Astrocyte (in vitro differentiated cells and primary cell): ENCODE data around the gene AGTRAP. TPM values are rescaled to one million over a fixed set of nuclear protein-coding genes. Genes with fewer than 3 reads are reported as not detected.

Experiments used
- DNase-seq: peaks from one replicate; pipeline ENCODE4 v3.0.0-alpha.2; 2010; ENCODE audit warnings: low read depth
- FAIRE-seq: peaks from 2 replicates; lab custom pipeline; 2011; peaks lifted over from hg19 to GRCh38; lab: Jason Lieb, UNC
- H2AFZ ChIP-seq: 2 replicates; pipeline ENCODE4 v1.6.0; 2012; ENCODE audit warnings: low read depth, low read length, inconsistent platforms
- H3K27ac ChIP-seq: 2 replicates; pipeline ENCODE4 v1.5.1; 2011; ENCODE audit warnings: low read depth, low read length, inconsistent platforms
- H3K27me3 ChIP-seq: 2 replicates; pipeline ENCODE4 v1.6.0; 2011; ENCODE audit warnings: low read length, inconsistent platforms; ENCODE audit not compliant: insufficient read depth
- H3K36me3 ChIP-seq: 2 replicates; pipeline ENCODE4 v1.5.1; 2011; ENCODE audit warnings: low read length, inconsistent platforms; ENCODE audit not compliant: insufficient read depth
- H3K4me1 ChIP-seq: 2 replicates; pipeline ENCODE4 v1.5.1; 2011; ENCODE audit warnings: low read length, inconsistent platforms; ENCODE audit not compliant: insufficient read depth
- H3K4me2 ChIP-seq: 2 replicates; pipeline ENCODE4 v1.6.0; 2012; ENCODE audit warnings: low read length, inconsistent platforms
- H3K4me3 ChIP-seq: 2 replicates; pipeline ENCODE4 v1.5.1; 2011; ENCODE audit warnings: low read depth, mild to moderate bottlenecking, low read length, inconsistent platforms; ENCODE audit not compliant: insufficient read depth
- H3K79me2 ChIP-seq: 2 replicates; pipeline ENCODE4 v1.6.0; 2012; ENCODE audit warnings: mild to moderate bottlenecking, low read length, inconsistent platforms; ENCODE audit not compliant: insufficient read depth
- H3K9ac ChIP-seq: 2 replicates; pipeline ENCODE4 v1.6.0; 2012; ENCODE audit warnings: mild to moderate bottlenecking, low read length, inconsistent platforms
- H3K9me3 ChIP-seq: 2 replicates; pipeline ENCODE4 v1.5.1; 2012; ENCODE audit warnings: low read depth, mild to moderate bottlenecking, low read length, inconsistent platforms; ENCODE audit not compliant: insufficient read depth
- H4K20me1 ChIP-seq: 2 replicates; pipeline ENCODE4 v1.6.0; 2012; ENCODE audit warnings: low read length, inconsistent platforms; ENCODE audit not compliant: insufficient read depth
- H3K27ac Mint-ChIP-seq: one replicate; pipeline ENCODE4 v1.8.0; 2021; ENCODE audit warnings: mild to moderate bottlenecking, mixed read lengths; ENCODE audit not compliant: unreplicated experiment
- H3K27me3 Mint-ChIP-seq: one replicate; pipeline ENCODE4 v1.8.0; 2021; ENCODE audit warnings: low read depth, mixed read lengths; ENCODE audit not compliant: unreplicated experiment
- H3K36me3 Mint-ChIP-seq: one replicate; pipeline ENCODE4 v1.8.0; 2021; ENCODE audit warnings: low read depth, mixed read lengths; ENCODE audit not compliant: unreplicated experiment
- H3K4me1 Mint-ChIP-seq: one replicate; pipeline ENCODE4 v1.8.0; 2021; ENCODE audit warnings: low read depth, mixed read lengths; ENCODE audit not compliant: unreplicated experiment
- H3K4me3 Mint-ChIP-seq: one replicate; pipeline ENCODE4 v1.8.0; 2021; ENCODE audit warnings: mild to moderate bottlenecking, moderate library complexity, mixed read lengths; ENCODE audit not compliant: unreplicated experiment
- H3K9me3 Mint-ChIP-seq: one replicate; pipeline ENCODE4 v1.8.0; 2021; ENCODE audit warnings: mild to moderate bottlenecking, mixed read lengths; ENCODE audit not compliant: unreplicated experiment
- EZH2 ChIP-seq: IDR thresholded peaks from 2 replicates; pipeline ENCODE4 v1.6.1; 2012; ENCODE audit warnings: mild to moderate bottlenecking, low read length, inconsistent platforms; ENCODE audit not compliant: insufficient read depth
- total RNA-seq: library from RNA; stranded (reverse); gene quantifications from 2 replicates; pipeline ENCODE4 v1.2.1, GENCODE V29; 2021
- TF ChIP-seq, protein P1 (sequence below): IDR thresholded peaks from 2 replicates; pipeline ENCODE4 v1.5.1; 2011; ENCODE audit warnings: low read depth, mild to moderate bottlenecking, inconsistent platforms, low read length, moderate library complexity; ENCODE audit not compliant: insufficient read depth

AGTRAP gene
- total RNA-seq, 1 donor from 2014 or later: 38.7 TPM

DNA sequence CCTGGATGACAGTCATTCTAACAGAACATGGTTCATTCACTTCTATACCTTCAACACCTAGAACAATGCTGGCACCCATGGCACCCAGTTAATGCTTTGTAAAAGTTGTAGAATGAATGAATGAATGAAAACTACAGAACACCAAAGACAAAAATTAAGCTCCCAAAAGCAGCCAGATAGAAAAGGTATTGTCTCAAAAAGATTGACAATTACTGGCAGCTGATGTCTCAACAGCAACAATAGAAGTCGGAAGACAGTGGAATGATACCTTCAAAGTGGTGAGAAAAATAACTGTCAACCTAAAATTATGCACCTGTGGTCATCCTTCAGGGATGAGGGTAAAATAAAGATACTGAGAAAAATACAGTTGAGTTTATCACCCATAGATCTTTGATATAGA is 21.1 kb downstream of the AGTRAP start:
- Histone ChIP-seq H3K9ac (no peak overlapping the region), H3K4me1 (no peaks in the 10 kb centered on the region), H3K9me3 (no peaks in the 10 kb centered on the region), H3K27ac (no peak overlapping the region), H3K4me2 (no peak overlapping the region), H2AFZ (no peak overlapping the region), H4K20me1 (no peaks in the 10 kb centered on the region), H3K27me3 (peaks cover 6% of the 10 kb centered on the region), H3K4me3 (no peak overlapping the region), H3K79me2 (no peaks in the 10 kb centered on the region), H3K36me3 (no peaks in the 10 kb centered on the region)
- H3K9me3 Mint-ChIP-seq: peaks cover 10% of the 10 kb centered on the region
- H3K27me3 Mint-ChIP-seq: peaks cover 16% of the 10 kb centered on the region
- DNase-seq (no peak), FAIRE-seq (no peak)
- H3K36me3 Mint-ChIP-seq: peaks cover under 1% of the 10 kb centered on the region
- no peak overlapping the region for H3K27ac Mint-ChIP-seq
- H3K4me3 Mint-ChIP-seq: no peak overlapping the region
- peaks cover 17% of the 10 kb centered on the region for H3K4me1 Mint-ChIP-seq
- TF ChIP-seq, protein P1, sequence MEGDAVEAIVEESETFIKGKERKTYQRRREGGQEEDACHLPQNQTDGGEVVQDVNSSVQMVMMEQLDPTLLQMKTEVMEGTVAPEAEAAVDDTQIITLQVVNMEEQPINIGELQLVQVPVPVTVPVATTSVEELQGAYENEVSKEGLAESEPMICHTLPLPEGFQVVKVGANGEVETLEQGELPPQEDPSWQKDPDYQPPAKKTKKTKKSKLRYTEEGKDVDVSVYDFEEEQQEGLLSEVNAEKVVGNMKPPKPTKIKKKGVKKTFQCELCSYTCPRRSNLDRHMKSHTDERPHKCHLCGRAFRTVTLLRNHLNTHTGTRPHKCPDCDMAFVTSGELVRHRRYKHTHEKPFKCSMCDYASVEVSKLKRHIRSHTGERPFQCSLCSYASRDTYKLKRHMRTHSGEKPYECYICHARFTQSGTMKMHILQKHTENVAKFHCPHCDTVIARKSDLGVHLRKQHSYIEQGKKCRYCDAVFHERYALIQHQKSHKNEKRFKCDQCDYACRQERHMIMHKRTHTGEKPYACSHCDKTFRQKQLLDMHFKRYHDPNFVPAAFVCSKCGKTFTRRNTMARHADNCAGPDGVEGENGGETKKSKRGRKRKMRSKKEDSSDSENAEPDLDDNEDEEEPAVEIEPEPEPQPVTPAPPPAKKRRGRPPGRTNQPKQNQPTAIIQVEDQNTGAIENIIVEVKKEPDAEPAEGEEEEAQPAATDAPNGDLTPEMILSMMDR: no peak
- no peak for TF ChIP-seq EZH2

DNA sequence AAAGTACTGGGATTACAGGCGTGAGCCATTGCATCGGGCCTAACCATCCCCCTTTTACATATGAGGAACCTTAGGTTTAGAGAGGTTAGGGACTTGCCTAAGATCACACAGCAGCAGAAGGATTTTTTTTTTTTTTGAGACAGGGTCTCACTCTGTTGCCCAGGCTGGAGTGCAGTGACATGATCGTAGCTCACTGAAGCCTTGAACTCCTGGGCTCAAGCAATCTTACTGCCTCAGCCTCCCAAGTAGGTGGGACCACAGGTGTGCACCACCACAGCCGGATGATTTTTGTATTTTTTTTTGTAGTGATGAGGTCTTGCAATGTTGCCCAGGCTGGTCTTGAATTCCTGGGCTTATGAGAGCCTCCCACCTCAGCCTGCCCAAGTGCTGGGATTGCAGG is 23.9 kb downstream of the AGTRAP start:
- Histone ChIP-seq H3K4me3 (no peak overlapping the region), H3K4me2 (no peak overlapping the region), H3K9ac (no peak overlapping the region), H3K36me3 (no peaks in the 10 kb centered on the region), H3K79me2 (no peaks in the 10 kb centered on the region), H4K20me1 (no peaks in the 10 kb centered on the region), H3K9me3 (no peaks in the 10 kb centered on the region), H3K27me3 (peaks cover 12% of the 10 kb centered on the region), H3K4me1 (no peaks in the 10 kb centered on the region), H3K27ac (no peak overlapping the region), H2AFZ (no peak overlapping the region)
- peaks cover 7% of the 10 kb centered on the region for H3K9me3 Mint-ChIP-seq
- FAIRE-seq (no peak), DNase-seq (no peak)
- peaks cover 2% of the 10 kb centered on the region for H3K36me3 Mint-ChIP-seq
- TF ChIP-seq, protein P1: no peak
- TF ChIP-seq EZH2: no peak
- peaks cover 34% of the 10 kb centered on the region for H3K27me3 Mint-ChIP-seq
- H3K27ac Mint-ChIP-seq: no peak overlapping the region
- no peak overlapping the region for H3K4me3 Mint-ChIP-seq
- no peaks in the 10 kb centered on the region for H3K4me1 Mint-ChIP-seq

DNA sequence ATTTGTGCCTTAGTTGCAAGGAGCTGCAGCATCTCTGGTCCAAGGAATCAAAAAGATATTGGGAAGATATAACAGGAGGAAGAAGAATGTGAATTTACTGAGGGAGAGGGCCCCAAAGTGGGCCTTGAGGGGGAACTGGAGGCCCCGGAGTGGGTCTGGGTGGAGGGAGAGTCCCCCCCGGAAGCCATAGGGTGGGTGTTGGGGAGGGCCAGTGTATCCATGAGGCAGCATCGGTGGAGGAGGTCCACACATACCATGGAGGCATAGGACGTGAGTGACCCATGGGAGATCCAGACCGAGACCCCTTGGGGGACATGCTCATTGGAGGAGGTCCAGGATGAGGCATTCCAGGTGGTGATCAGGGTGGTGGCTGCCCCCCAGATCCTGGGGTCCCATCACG is 25.3 kb downstream of the AGTRAP start:
- H3K27ac Mint-ChIP-seq: no peak overlapping the region
- H3K4me3 Mint-ChIP-seq: no peak overlapping the region
- Histone ChIP-seq H4K20me1 (no peaks in the 10 kb centered on the region), H3K4me3 (no peak overlapping the region), H3K9ac (no peak overlapping the region), H3K79me2 (no peaks in the 10 kb centered on the region), H2AFZ (no peak overlapping the region), H3K4me2 (no peak overlapping the region), H3K4me1 (no peaks in the 10 kb centered on the region), H3K9me3 (no peaks in the 10 kb centered on the region), H3K27ac (no peak overlapping the region), H3K27me3 (peaks cover 15% of the 10 kb centered on the region), H3K36me3 (no peaks in the 10 kb centered on the region)
- FAIRE-seq: no peak
- peaks cover 2% of the 10 kb centered on the region for H3K36me3 Mint-ChIP-seq
- DNase-seq: no peak
- H3K4me1 Mint-ChIP-seq: no peaks in the 10 kb centered on the region
- H3K9me3 Mint-ChIP-seq: peaks cover 2% of the 10 kb centered on the region
- peaks cover 37% of the 10 kb centered on the region for H3K27me3 Mint-ChIP-seq
- no peak for TF ChIP-seq EZH2
- TF ChIP-seq, protein P1: no peak
